HepG2 (cell line): Measurements from ENCODE around the gene LDLRAD4. TPM values are rescaled to one million over a fixed set of nuclear protein-coding genes. Genes with fewer than 3 reads are reported as not detected.

ENCODE experiments used
- AHDC1 ChIP-seq: sonication (generic); formaldehyde crosslinking; IDR thresholded peaks from 2 replicates; pipeline ENCODE4 v1.5.1; 2020; ENCODE audit warnings: mild to moderate bottlenecking, missing genetic modification reagents, borderline replicate concordance
- DDIT3 ChIP-seq: sonication (generic); formaldehyde crosslinking; IDR thresholded peaks from 2 replicates; pipeline ENCODE4 v1.4.0; 2020; ENCODE audit warnings: mild to moderate bottlenecking, missing genetic modification reagents
- DZIP1 ChIP-seq: sonication (generic); formaldehyde crosslinking; IDR thresholded peaks from 2 replicates; pipeline ENCODE4 v1.5.0; 2020; ENCODE audit warnings: mild to moderate bottlenecking, missing genetic modification reagents
- FIP1L1 ChIP-seq: fragments of 200-400 bp; formaldehyde crosslinking; IDR thresholded peaks from 2 replicates; pipeline ENCODE4 v1.6.1; 2018; ENCODE audit warnings: low read depth, mild to moderate bottlenecking, low read length, moderate library complexity, borderline replicate concordance; ENCODE audit not compliant: insufficient read depth
- FOXA3 ChIP-seq: IDR thresholded peaks from 2 replicates; pipeline ENCODE4 v1.6.1; 2016; ENCODE audit warnings: missing genetic modification reagents, missing compliant biosample characterization
- GLI4 ChIP-seq: sonication (generic); formaldehyde crosslinking; IDR thresholded peaks from 2 replicates; pipeline ENCODE4 v1.5.1; 2020; ENCODE audit warnings: missing genetic modification reagents, mild to moderate bottlenecking, moderate library complexity, borderline replicate concordance
- HIVEP1 ChIP-seq: sonication (generic); formaldehyde crosslinking; IDR thresholded peaks from 2 replicates; pipeline ENCODE4 v1.4.0; 2020; ENCODE audit warnings: mild to moderate bottlenecking, missing genetic modification reagents
- HOXD1 ChIP-seq: sonication (generic); formaldehyde crosslinking; IDR thresholded peaks from 2 replicates; pipeline ENCODE4 v1.5.0; 2020; ENCODE audit warnings: missing genetic modification reagents
- NR2F2 ChIP-seq: IDR thresholded peaks from 2 replicates; pipeline ENCODE4 v1.6.1; 2012; ENCODE audit warnings: low read depth, inconsistent platforms, borderline replicate concordance
- PITX1 ChIP-seq: sonication (generic); formaldehyde crosslinking; IDR thresholded peaks from 2 replicates; pipeline ENCODE4 v1.5.1; 2020; ENCODE audit warnings: mild to moderate bottlenecking, missing genetic modification reagents
- TRIM22 ChIP-seq: fragments of 450-650 bp; IDR thresholded peaks from 2 replicates; pipeline ENCODE4 v1.6.1; 2017
- XBP1 ChIP-seq: sonication (generic); formaldehyde crosslinking; IDR thresholded peaks from 2 replicates; pipeline ENCODE4 v1.5.0; 2020; ENCODE audit warnings: missing genetic modification reagents
- ZMYM3 ChIP-seq: sonication (generic); formaldehyde crosslinking; IDR thresholded peaks from 2 replicates; pipeline ENCODE4 v1.5.1; 2020; ENCODE audit warnings: mild to moderate bottlenecking, missing genetic modification reagents
- ZNF598 ChIP-seq: sonication (generic); formaldehyde crosslinking; IDR thresholded peaks from 2 replicates; pipeline ENCODE4 v1.5.1; 2020; ENCODE audit warnings: mild to moderate bottlenecking, missing genetic modification reagents, borderline replicate concordance
- ZNF850 ChIP-seq: sonication (generic); formaldehyde crosslinking; conservative IDR thresholded peaks from 2 replicates; pipeline ENCODE4 v1.9.0; 2021; ENCODE audit warnings: mild to moderate bottlenecking, missing genetic modification reagents
- ZXDC ChIP-seq: sonication (generic); formaldehyde crosslinking; IDR thresholded peaks from 2 replicates; pipeline ENCODE4 v1.5.0; 2020; ENCODE audit warnings: mild to moderate bottlenecking, missing genetic modification reagents
- polyA plus RNA-seq, 8 experiments: library from polyadenylated mRNA; depleted of rRNA in 3 of 8; stranded (reverse) in 7 of 8; unstranded in 1 of 8; fragments of >200 nt; fragmentation: Illumina TruSeq in 4 of 8; extraction: Trizol in 4 of 8; gene quantifications; 2 replicates each; pipeline versions ENCODE4 v1.2.1 to v1.2.3, GENCODE V29; 2011 to 2016; ENCODE audit warnings: low read depth in 4 of 8, missing spikeins in 1 of 8, mixed read lengths in 1 of 8; ENCODE audit not compliant: insufficient read depth in 1 of 8
- total RNA-seq, 5 experiments: library from RNA; depleted of rRNA; stranded (reverse); fragments of >200 nt; fragmentation: Illumina TruSeq; extraction: Trizol; gene quantifications; 2 replicates each; pipeline ENCODE4 v1.2.3, GENCODE V29; 2016; ENCODE audit warnings: low read depth in 1 of 5

LDLRAD4 gene
- total and polyA plus RNA-seq, 2 of the 13 experiments (the other 11 are each of a cell fraction or from before 2014, with no cell fraction given) = 13.6 to 20.9 TPM

- TF ChIP-seq AHDC1 = 0 out of 2 replicates have a peak, but pooled peaks have one; percentile 14
- no peak for TF ChIP-seq XBP1 (CRISPR knock-in tag)
- peak; percentile 33; the same call in 1 of the 2 replicates for TF ChIP-seq ZMYM3 (CRISPR knock-in tag)
- no peak for TF ChIP-seq ZNF850 (CRISPR knock-in tag)
- peak; percentile 40; the same call in 1 of the 2 replicates for TF ChIP-seq NR2F2
- TF ChIP-seq PITX1 (CRISPR knock-in tag) = peak; percentile 82
- no peak for TF ChIP-seq DDIT3
- no peak for TF ChIP-seq TRIM22
- peak; percentile 45 for TF ChIP-seq FOXA3 (CRISPR knock-in tag)
- TF ChIP-seq DZIP1 = no peak
- TF ChIP-seq FIP1L1 = no peak
- 0 out of 2 replicates have a peak, but pooled peaks have one; percentile 26 for TF ChIP-seq GLI4 (CRISPR knock-in tag)
- no peak for TF ChIP-seq HOXD1 (CRISPR knock-in tag)
- no peak for TF ChIP-seq ZXDC (CRISPR knock-in tag)
- 0 out of 2 replicates have a peak, but pooled peaks have one; percentile 22 for TF ChIP-seq ZNF598 (CRISPR knock-in tag)
- no peak for TF ChIP-seq HIVEP1 (CRISPR knock-in tag)
These were observed 94.6 kb downstream of the LDLRAD4 start (continued) for GRCh38 chr18:13313006-13313686.
